GM10248 (cell line): ENCODE results near the gene FMNL2.

Experiments used
- CTCF ChIA-PET: fragments of 300-600 bp; sonication (Branson Sonifier 250); formaldehyde crosslinking; extraction: SDS; loops from one replicate; lab custom pipeline; 2021; ENCODE audit warnings: antibody characterized with exemption; lab: Yijun Ruan, JAX
- POLR2A ChIA-PET: fragments of 350-650 bp; sonication (Branson Sonifier 250); formaldehyde crosslinking; extraction: SDS; loops from one replicate; lab custom pipeline; 2020; ENCODE audit warnings: antibody characterized with exemption; lab: Yijun Ruan, JAX
- DNase-seq: peaks from one replicate; pipeline ENCODE4 v3.0.0; 2012; ENCODE audit errors: extremely low spot score
- CTCF ChIP-seq: IDR thresholded peaks from 2 replicates; pipeline ENCODE4 v1.5.1; 2012; ENCODE audit warnings: mild to moderate bottlenecking, low read depth; ENCODE audit errors: extremely low read depth, missing control alignments, control extremely low read depth

FMNL2 gene

DNA sequence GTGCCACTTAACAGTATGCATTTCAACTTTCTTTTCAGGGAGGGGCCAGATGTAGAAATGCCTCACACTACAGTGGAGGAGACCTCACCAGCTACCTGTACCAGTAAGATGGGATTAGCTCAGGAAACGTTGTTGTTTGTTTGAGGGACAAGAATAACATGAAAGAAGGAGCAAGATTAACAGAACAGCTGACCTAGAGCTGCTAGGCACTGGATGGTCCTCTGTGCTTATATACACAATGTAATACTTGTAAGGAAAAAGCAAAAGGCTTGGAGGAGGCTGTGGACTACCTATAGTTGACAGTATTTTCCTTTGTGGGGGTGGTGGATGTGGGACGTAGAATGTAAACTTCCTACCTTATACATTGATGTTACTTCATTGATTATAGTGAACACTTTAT is 154.4 kb downstream of the FMNL2 start:
- POLR2A ChIA-PET: no interaction called here
- no peak for DNase-seq
- CTCF ChIA-PET: interaction anchor here (0.9 to 2.7 kb wide), 6 partner anchors 13 to 78 kb away, joined by 3 to 14 read pairs (median 6); no protein-coding TSS in a partner anchor
- no peak for TF ChIP-seq CTCF

DNA sequence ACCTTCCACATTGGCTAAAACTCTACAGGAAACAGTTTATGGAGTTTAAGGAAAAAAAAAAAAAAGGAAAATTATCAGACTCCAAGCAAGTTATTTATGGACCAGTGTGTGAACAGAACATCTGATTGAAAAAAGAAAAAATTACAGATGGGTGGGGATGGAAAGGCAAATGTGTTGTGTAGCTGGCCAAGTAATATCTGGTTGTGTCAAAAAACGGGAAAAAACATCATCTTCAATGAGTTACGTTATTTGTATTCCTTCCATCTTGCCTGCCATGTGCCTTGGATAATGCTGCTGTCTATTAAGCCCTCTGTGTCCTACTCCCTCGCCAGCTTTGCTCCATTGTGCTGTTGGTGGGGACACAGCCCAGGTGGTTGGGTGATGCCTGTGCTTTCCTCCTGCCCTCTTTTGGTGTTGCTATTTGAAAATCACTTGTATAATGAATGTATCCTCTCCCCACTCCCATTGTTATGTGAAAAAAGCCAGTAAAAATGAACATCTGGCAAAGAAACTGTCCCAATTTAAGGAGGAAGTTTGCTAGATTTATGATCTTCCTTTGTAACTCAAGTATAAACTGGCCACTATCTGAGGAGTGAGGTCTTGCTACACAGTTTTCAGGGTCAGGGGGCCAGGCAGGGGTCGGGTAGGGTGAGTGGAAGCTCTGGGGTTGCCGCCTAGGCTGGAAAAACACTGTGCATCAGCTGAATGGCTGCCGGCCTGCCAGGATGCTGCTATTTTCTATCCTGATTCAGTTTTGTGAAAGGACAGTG is 155.9 kb downstream of the FMNL2 start:
- POLR2A ChIA-PET: no interaction called here
- TF ChIP-seq CTCF: no peak
- no peak for DNase-seq
- CTCF ChIA-PET: interaction anchor here (0.7 to 2.6 kb wide), 5 partner anchors 9 to 27 kb away, joined by 3 to 14 read pairs (median 3); no protein-coding TSS in a partner anchor

- no peak for TF ChIP-seq CTCF
- POLR2A ChIA-PET: no interaction called here
- no peak for DNase-seq
- CTCF ChIA-PET: no interaction called here
These were observed 157.2 kb downstream of the FMNL2 start for GRCh38 chr2:152492131-152492530.

DNA sequence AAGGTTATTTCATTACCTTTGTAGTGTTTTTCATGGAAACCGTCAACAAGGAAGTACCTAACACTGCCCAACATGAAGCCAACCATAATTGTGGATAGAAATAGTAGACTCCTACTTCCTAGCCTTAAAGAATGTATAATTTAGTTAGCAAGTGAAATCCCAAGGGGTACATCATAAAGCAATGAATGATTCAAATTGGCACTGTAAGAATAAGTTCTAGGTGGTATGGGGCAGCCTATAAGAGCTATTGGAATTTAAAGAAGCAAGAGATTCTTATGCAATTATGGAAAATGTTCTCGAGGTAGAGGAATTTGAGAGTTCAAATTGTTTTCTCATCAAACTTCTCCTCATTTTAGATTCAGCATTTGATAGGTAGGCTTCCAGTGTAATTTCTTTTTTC is 157.9 kb downstream of the FMNL2 start:
- no peak for TF ChIP-seq CTCF
- ChIA-PET CTCF (interaction anchor here (2.1 kb wide), 1 partner anchor 10 kb away, joined by 6 read pairs; no protein-coding TSS in a partner anchor), POLR2A (no interaction called here)
- no peak for DNase-seq

- ChIA-PET POLR2A (no interaction called here), CTCF (interaction anchor here (2.1 kb wide), 1 partner anchor 10 kb away, joined by 6 read pairs; no protein-coding TSS in a partner anchor)
- DNase-seq: no peak
- TF ChIP-seq CTCF: no peak
These were observed 158.4 kb downstream of the FMNL2 start for GRCh38 chr2:152493417-152493816.

- POLR2A ChIA-PET: no interaction called here
- DNase-seq: no peak
- no peak for TF ChIP-seq CTCF
- CTCF ChIA-PET: interaction anchor here (1.0 to 3.1 kb wide), 3 partner anchors 11 to 12 kb away, joined by 4 to 7 read pairs (median 6); no protein-coding TSS in a partner anchor
These were observed 159.1 kb downstream of the FMNL2 start for GRCh38 chr2:152493945-152494528.
